GM19043 (cell line): Measurements from ENCODE around the gene ODF2L.
"Not testable (repeated sequence)": the region's sequence is repeated elsewhere in the genome, so short reads cannot be mapped to it uniquely, and the experiment has no call there.

Experiments
- ATAC-seq: cut with Tn5 transposase; IDR thresholded peaks from one replicate; pipeline ENCODE4 v1.9.1; 2021; ENCODE audit warnings: low read depth; ENCODE audit not compliant: unreplicated experiment

ODF2L gene

GRCh38 chr1:86387916-86388627, 8.1 kb downstream of the ODF2L start:
- no peak for ATAC-seq

- peak; percentile 73 for ATAC-seq
Measured at GRCh38 chr1:86382878-86383277, 13.2 kb downstream of the ODF2L start.

- ATAC-seq = no peak
Measured at GRCh38 chr1:86381223-86381622, 14.9 kb downstream of the ODF2L start.

- ATAC-seq = peak; percentile 70
Measured at GRCh38 chr1:86380257-86380861, 15.8 kb downstream of the ODF2L start.

GRCh38 chr1:86378813-86379212, 17.3 kb downstream of the ODF2L start:
- ATAC-seq = no peak

- ATAC-seq = no peak
Measured at GRCh38 chr1:86377341-86377740, 18.8 kb downstream of the ODF2L start.

GRCh38 chr1:86375688-86376087, 20.4 kb downstream of the ODF2L start:
- ATAC-seq = no peak

- ATAC-seq = no peak
Measured at GRCh38 chr1:86370601-86371022, 25.5 kb downstream of the ODF2L start.

- ATAC-seq = no peak
Measured at GRCh38 chr1:86365896-86366295, 30.2 kb downstream of the ODF2L start.

GRCh38 chr1:86362807-86363206, 33.3 kb downstream of the ODF2L start:
- ATAC-seq = no peak

GRCh38 chr1:86357796-86358195, 38.3 kb downstream of the ODF2L start:
- no peak for ATAC-seq

GRCh38 chr1:86356247-86356646, 39.9 kb downstream of the ODF2L start:
- no peak for ATAC-seq

GRCh38 chr1:86352086-86352485, 44.0 kb downstream of the ODF2L start:
- no peak for ATAC-seq

- not testable (repeated sequence) for ATAC-seq
Measured at GRCh38 chr1:86350230-86350629, 45.9 kb downstream of the ODF2L start.

- no peak for ATAC-seq
Measured at GRCh38 chr1:86346388-86346787, 49.7 kb downstream of the ODF2L start.

- ATAC-seq = no peak
Measured at GRCh38 chr1:86345042-86345441, 51.1 kb downstream of the ODF2L start.

GRCh38 chr1:86339906-86340305, 56.2 kb downstream of the ODF2L start:
- ATAC-seq = no peak

GRCh38 chr1:86339014-86339812, 56.9 kb downstream of the ODF2L start:
- ATAC-seq = no peak

GRCh38 chr1:86335916-86336315, 60.2 kb downstream of the ODF2L start:
- ATAC-seq = no peak

GRCh38 chr1:86325264-86325663, 70.9 kb downstream of the ODF2L start:
- ATAC-seq = no peak

GRCh38 chr1:86324130-86324822, 71.8 kb downstream of the ODF2L start:
- no peak for ATAC-seq
